ENCODE measurements around the gene DBH. TPM values are rescaled to one million over a fixed set of nuclear protein-coding genes. Genes with fewer than 3 reads are reported as not detected.

DBH gene
- total and polyA plus RNA-seq, 10 of the 15 experiments (the other 5 are each of a cell fraction or from before 2014, with no cell fraction given) = not detected

DNA sequence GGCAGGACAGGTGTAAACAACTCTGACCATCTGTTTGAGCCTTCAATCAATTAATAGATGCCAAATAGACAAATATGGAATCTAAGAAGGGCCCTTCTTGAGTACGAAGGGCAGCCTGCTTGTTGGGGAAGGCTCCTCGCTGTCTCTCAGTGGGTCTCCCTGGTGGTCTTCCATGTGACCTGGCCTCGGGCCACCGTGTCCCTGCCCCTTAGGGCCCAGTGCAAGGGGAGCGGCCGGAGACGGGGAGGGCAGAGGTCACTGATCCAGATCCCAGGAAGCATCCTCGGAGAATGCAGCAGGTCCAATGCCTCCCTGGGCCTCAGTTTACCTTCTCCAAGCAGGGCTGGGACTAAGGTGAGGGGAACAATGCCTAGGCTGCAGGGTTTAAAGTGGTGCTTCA is 2.5 kb downstream of the DBH start:
- H3K9ac ChIP-seq (ENCODE audit: control insufficient read depth, insufficient read depth, low read length) = no peak overlapping the region
- BruUV-seq (replicated peaks) = no TSS peak
- no peaks in the 10 kb centered on the region for H4K20me1 ChIP-seq (ENCODE audit: control insufficient read depth, insufficient read depth)
- H3K27me3 ChIP-seq (replicated peaks in 1 of 2; ENCODE audit: control insufficient read depth in 2 of 2, insufficient read depth in 2 of 2, low read length in 1 of 2) = peaks cover 0 to 5% of the 10 kb centered on the region in 2 experiments; a peak in 3 of 4 replicates
- FAIRE-seq (no peak), DNase-seq (ENCODE audit: low read depth, low spot score) (no peak), ATAC-seq (no peak)
- ChIA-PET RAD21 (ENCODE audit: unreplicated experiment) (no interaction called here), CTCF (no interaction called here), SMC1A (ENCODE audit: uncharacterized antibody, unreplicated experiment) (no interaction called here), POLR2A (no interaction called here)
- H3K4me2 ChIP-seq (ENCODE audit: control insufficient read depth, insufficient read depth) = no peak overlapping the region
- TF ChIP-seq RAD21 (IDR thresholded peaks at IDR 0.05; ENCODE audit: insufficient read depth, low read depth, low read length) = no peak
- no peak for TF ChIP-seq IKZF2 (IDR thresholded peaks at IDR 0.05)
- TF ChIP-seq PAX5 (IDR thresholded peaks at IDR 0.05; ENCODE audit: borderline replicate concordance, low read depth, low read length) = no peak
- no peak for TF ChIP-seq KDM1A (IDR thresholded peaks at IDR 0.05; ENCODE audit: borderline replicate concordance)
- no peak for TF ChIP-seq NR2C1 (IDR thresholded peaks at IDR 0.05)
- no peak for TF ChIP-seq SREBF1 (IDR thresholded peaks at IDR 0.05; ENCODE audit: low read length)
- no peak for TF ChIP-seq HCFC1 (IDR thresholded peaks at IDR 0.05; ENCODE audit: low read length)
- TF ChIP-seq BACH1 (IDR thresholded peaks at IDR 0.05; ENCODE audit: borderline replicate concordance) = no peak
- no peak for TF ChIP-seq MEF2B (IDR thresholded peaks at IDR 0.05; ENCODE audit: partially characterized antibody, poor library complexity, severe bottlenecking)
- TF ChIP-seq MYC (IDR thresholded peaks at IDR 0.05; ENCODE audit: insufficient read depth, insufficient read length, insufficient replicate concordance, low read length, severe bottlenecking) = no peak
- TF ChIP-seq CREB1 (IDR thresholded peaks at IDR 0.05; ENCODE audit: low read depth) = no peak
- TF ChIP-seq NFIC (IDR thresholded peaks at IDR 0.05; ENCODE audit: low read depth, low read length) = no peak
- no peak for TF ChIP-seq ZNF207 (IDR thresholded peaks at IDR 0.05; ENCODE audit: borderline replicate concordance)
- no peak for TF ChIP-seq PKNOX1 (IDR thresholded peaks at IDR 0.05)
- no peak for TF ChIP-seq CHD1 (IDR thresholded peaks at IDR 0.05; ENCODE audit: low read depth, low read length)
- TF ChIP-seq PAX8 (IDR thresholded peaks at IDR 0.05) = no peak
- H3K4me1 ChIP-seq (ENCODE audit: control insufficient read depth, insufficient read depth, low read length) = no peaks in the 10 kb centered on the region
- WGBS (ENCODE audit: insufficient coverage, insufficient replicate concordance, low lambda C conversion rate, missing lambda C conversion rate) = 13% methylated on average over 8 of the region's 8 CpGs
- H3K9me3 ChIP-seq (replicated peaks; ENCODE audit: control insufficient read depth, insufficient read depth, low read length) = no peaks in the 10 kb centered on the region
- H3K79me2 ChIP-seq (ENCODE audit: control insufficient read depth, insufficient read depth, low read length) = no peaks in the 10 kb centered on the region
- in situ Hi-C loops (cut with MboI) = no loop called here
- H2AFZ ChIP-seq (ENCODE audit: control insufficient read depth, low read depth, low read length) = no peak overlapping the region
- no peaks in the 10 kb centered on the region for H3K36me3 ChIP-seq (ENCODE audit: control insufficient read depth in 2 of 2, insufficient read depth in 2 of 2, low read length in 1 of 2)
- no peak overlapping the region for H3K27ac ChIP-seq (ENCODE audit: control insufficient read depth, insufficient read depth)
- H3K4me3 ChIP-seq = no peak overlapping the region
- intact Hi-C loops (cut with micrococcal nuclease; ENCODE audit: unreplicated experiment) = no loop called here
